HG03565 (cell line): ENCODE measurements around the gene TEX2.

Source experiments
- ATAC-seq: cut with Tn5 transposase; IDR thresholded peaks from one replicate; pipeline ENCODE4 v1.9.1; 2021; ENCODE audit warnings: mild to moderate bottlenecking, moderate library complexity; ENCODE audit not compliant: unreplicated experiment

TEX2 gene

GRCh38 chr17:64124609-64125008, 138.5 kb downstream of the TEX2 start:
- no peak for ATAC-seq

GRCh38 chr17:64123114-64123513, 139.9 kb downstream of the TEX2 start:
- ATAC-seq, result no peak

- peak; percentile 72 for ATAC-seq
These were observed 141.9 kb downstream of the TEX2 start for GRCh38 chr17:64120972-64121786.

- ATAC-seq, result no peak
These were observed 142.8 kb downstream of the TEX2 start for GRCh38 chr17:64120159-64120810.

GRCh38 chr17:64117981-64118979, 144.8 kb downstream of the TEX2 start:
- no peak for ATAC-seq

GRCh38 chr17:64115822-64116534, 147.1 kb downstream of the TEX2 start:
- no peak for ATAC-seq

- no peak for ATAC-seq
These were observed 147.9 kb downstream of the TEX2 start for GRCh38 chr17:64115043-64115698.

- ATAC-seq, result no peak
These were observed 150.1 kb downstream of the TEX2 start for GRCh38 chr17:64113006-64113405.

- ATAC-seq, result no peak
These were observed 151.2 kb downstream of the TEX2 start for GRCh38 chr17:64111831-64112230.

- ATAC-seq, result no peak
These were observed 152.5 kb downstream of the TEX2 start for GRCh38 chr17:64110379-64111152.

GRCh38 chr17:64109400-64109799, 153.7 kb downstream of the TEX2 start:
- no peak for ATAC-seq

GRCh38 chr17:64107500-64108236, 155.4 kb downstream of the TEX2 start:
- ATAC-seq, result no peak

- no peak for ATAC-seq
These were observed 156.1 kb downstream of the TEX2 start for GRCh38 chr17:64106918-64107317.

GRCh38 chr17:64103391-64104364, 159.4 kb downstream of the TEX2 start:
- no peak for ATAC-seq

- no peak for ATAC-seq
These were observed 160.3 kb downstream of the TEX2 start for GRCh38 chr17:64102627-64103390.

GRCh38 chr17:64099543-64099942, 163.5 kb downstream of the TEX2 start:
- ATAC-seq, result no peak
